ENCODE measurements around the gene ZYX. TPM values are rescaled to one million over a fixed set of nuclear protein-coding genes. Genes with fewer than 3 reads are reported as not detected.

The ZYX gene
- total and polyA plus RNA-seq, 2 donors (not counting 1 experiment from before 2014, with no cell fraction given), result 32.3 to 53.8 TPM

- Histone ChIP-seq H3K9ac (ENCODE audit: low read length) (no peak overlapping the region), H3K36me3 (replicated peaks in 1 of 2; ENCODE audit: control extremely low read depth in 1 of 2, control insufficient read depth in 1 of 2, extremely low read depth in 1 of 2, insufficient read depth in 2 of 2, low read length in 1 of 2) (no peaks in the 10 kb centered on the region), H4K20me1 (ENCODE audit: control insufficient read depth, insufficient read depth, low read length, poor library complexity, severe bottlenecking) (no peaks in the 10 kb centered on the region), H3K9me3 (ENCODE audit: control extremely low read depth in 1 of 3, control insufficient read depth in 2 of 3, insufficient read depth in 1 of 3, low read length in 2 of 3) (no peaks in the 10 kb centered on the region), H3K27ac (ENCODE audit: low read length in 2 of 2) (no peak overlapping the region), H3K4me1 (ENCODE audit: control insufficient read depth in 2 of 2, insufficient read depth in 2 of 2, low read length in 2 of 2) (peaks cover 7 to 9% of the 10 kb centered on the region in 2 donors), H2AFZ (ENCODE audit: insufficient read depth, low read depth, low read length, poor library complexity, severe bottlenecking) (peak overlapping the region; percentile 57), H3K79me2 (ENCODE audit: control insufficient read depth, insufficient read depth, low read length) (no peaks in the 10 kb centered on the region), H3K4me2 (replicated peaks; ENCODE audit: low read depth, low read length, poor library complexity, severe bottlenecking) (peak overlapping the region; percentile 56), H3K27me3 (replicated peaks in 1 of 4; ENCODE audit: control extremely low read depth in 1 of 4, control insufficient read depth in 3 of 4, insufficient read depth in 4 of 4, low read length in 3 of 4) (peaks cover 0 to 10% (median 4%) of the 10 kb centered on the region in 4 experiments), H3K4me3 (ENCODE audit: control extremely low read depth in 1 of 5, extremely low read depth in 1 of 5, insufficient read depth in 1 of 5, low read depth in 2 of 5, low read length in 4 of 5) (peak overlapping the region in 3 of 5 experiments; percentile 14 to 27 (median 23))
- POLR2A ChIA-PET, result no interaction called here
- H3K4me1 Mint-ChIP-seq, result peaks cover 7% of the 10 kb centered on the region
- peak; percentile 55 for DNase-seq
- CTCF ChIA-PET, result interaction anchor here (1.0 to 3.1 kb wide), 8 partner anchors 9 to 105 kb away, joined by 3 to 15 read pairs (median 4); no protein-coding TSS in a partner anchor
- TF ChIP-seq EZH2 (IDR thresholded peaks at IDR 0.05; ENCODE audit: borderline replicate concordance, insufficient read depth, low read depth, low read length, poor library complexity, severe bottlenecking) (no peak), CTCF (IDR thresholded peaks at IDR 0.05) (peak; percentile 63)
- H3K27me3 Mint-ChIP-seq, result peaks cover 40% of the 10 kb centered on the region
- intact Hi-C loops (cut with micrococcal nuclease), result no loop called here
- peak overlapping the region; percentile 69 for H3K4me3 Mint-ChIP-seq
- WGBS (ENCODE audit: insufficient coverage), result 11% methylated on average over 35 of the region's 35 CpGs
- H3K27ac Mint-ChIP-seq, result no peak overlapping the region
- ATAC-seq (ENCODE audit: low read depth), result peak; percentile 88
- no peaks in the 10 kb centered on the region for H3K9me3 Mint-ChIP-seq (ENCODE audit: insufficient read depth)
Measured at GRCh38 chr7:143345428-143345900, 35.7 kb upstream of the ZYX start.

- Histone ChIP-seq H3K9ac (ENCODE audit: low read length) (no peak overlapping the region), H3K27ac (ENCODE audit: low read length in 2 of 2) (no peak overlapping the region), H3K36me3 (replicated peaks in 1 of 2; ENCODE audit: control extremely low read depth in 1 of 2, control insufficient read depth in 1 of 2, extremely low read depth in 1 of 2, insufficient read depth in 2 of 2, low read length in 1 of 2) (no peaks in the 10 kb centered on the region), H3K27me3 (replicated peaks in 1 of 4; ENCODE audit: control extremely low read depth in 1 of 4, control insufficient read depth in 3 of 4, insufficient read depth in 4 of 4, low read length in 3 of 4) (peaks cover 0 to 11% (median 4%) of the 10 kb centered on the region in 4 experiments), H3K4me1 (ENCODE audit: control insufficient read depth in 2 of 2, insufficient read depth in 2 of 2, low read length in 2 of 2) (peaks cover 7 to 9% of the 10 kb centered on the region in 2 donors), H3K9me3 (ENCODE audit: control extremely low read depth in 1 of 3, control insufficient read depth in 2 of 3, insufficient read depth in 1 of 3, low read length in 2 of 3) (no peaks in the 10 kb centered on the region), H2AFZ (ENCODE audit: insufficient read depth, low read depth, low read length, poor library complexity, severe bottlenecking) (no peak overlapping the region), H3K79me2 (ENCODE audit: control insufficient read depth, insufficient read depth, low read length) (no peaks in the 10 kb centered on the region), H3K4me3 (ENCODE audit: control extremely low read depth in 1 of 5, extremely low read depth in 1 of 5, insufficient read depth in 1 of 5, low read depth in 2 of 5, low read length in 4 of 5) (no peak overlapping the region), H3K4me2 (replicated peaks; ENCODE audit: low read depth, low read length, poor library complexity, severe bottlenecking) (no peak overlapping the region), H4K20me1 (ENCODE audit: control insufficient read depth, insufficient read depth, low read length, poor library complexity, severe bottlenecking) (no peaks in the 10 kb centered on the region)
- intact Hi-C loops (cut with micrococcal nuclease), result no loop called here
- ChIA-PET CTCF (interaction anchor here (1.0 to 3.1 kb wide), 7 partner anchors 8 to 106 kb away, joined by 3 to 15 read pairs (median 4); no protein-coding TSS in a partner anchor), POLR2A (no interaction called here)
- Mint-ChIP-seq H3K4me3 (no peak overlapping the region), H3K27ac (no peak overlapping the region), H3K9me3 (ENCODE audit: insufficient read depth) (no peaks in the 10 kb centered on the region), H3K27me3 (peaks cover 40% of the 10 kb centered on the region), H3K4me1 (peaks cover 7% of the 10 kb centered on the region)
- TF ChIP-seq EZH2 (IDR thresholded peaks at IDR 0.05; ENCODE audit: borderline replicate concordance, insufficient read depth, low read depth, low read length, poor library complexity, severe bottlenecking), result no peak
- TF ChIP-seq CTCF (IDR thresholded peaks at IDR 0.05), result no peak
- WGBS (ENCODE audit: insufficient coverage), result 100% methylated on average over 2 of the region's 4 CpGs
- no peak for ATAC-seq (ENCODE audit: low read depth)
- DNase-seq, result no peak
Measured at GRCh38 chr7:143346018-143346417, 35.1 kb upstream of the ZYX start.
